Cardiac fibroblast (primary cell): ENCODE results near the gene SPEF2.
A peak's percentile ranks its signal among the peaks of the same experiment; 100 is the strongest.

Experiments
- DNase-seq, 2 donors: peaks; one replicate each; pipeline versions ENCODE4 v3.0.0 to v3.0.0-alpha.2; 2010; ENCODE audit warnings: low read depth in 2 of 2
- H3K4me3 ChIP-seq, 2 donors: replicated peaks in 1 of 2; 1 replicate in 1 of 2; 2 replicates in 1 of 2; pipeline ENCODE4 v1.5.1; 2011; ENCODE audit warnings: low read depth in 2 of 2, low read length in 2 of 2, mild to moderate bottlenecking in 2 of 2, moderate library complexity in 1 of 2
- CTCF ChIP-seq: IDR thresholded peaks from one replicate; pipeline ENCODE4 v1.5.1; 2011; ENCODE audit warnings: low read depth, mild to moderate bottlenecking, low read length, inconsistent platforms

Gene SPEF2

DNA sequence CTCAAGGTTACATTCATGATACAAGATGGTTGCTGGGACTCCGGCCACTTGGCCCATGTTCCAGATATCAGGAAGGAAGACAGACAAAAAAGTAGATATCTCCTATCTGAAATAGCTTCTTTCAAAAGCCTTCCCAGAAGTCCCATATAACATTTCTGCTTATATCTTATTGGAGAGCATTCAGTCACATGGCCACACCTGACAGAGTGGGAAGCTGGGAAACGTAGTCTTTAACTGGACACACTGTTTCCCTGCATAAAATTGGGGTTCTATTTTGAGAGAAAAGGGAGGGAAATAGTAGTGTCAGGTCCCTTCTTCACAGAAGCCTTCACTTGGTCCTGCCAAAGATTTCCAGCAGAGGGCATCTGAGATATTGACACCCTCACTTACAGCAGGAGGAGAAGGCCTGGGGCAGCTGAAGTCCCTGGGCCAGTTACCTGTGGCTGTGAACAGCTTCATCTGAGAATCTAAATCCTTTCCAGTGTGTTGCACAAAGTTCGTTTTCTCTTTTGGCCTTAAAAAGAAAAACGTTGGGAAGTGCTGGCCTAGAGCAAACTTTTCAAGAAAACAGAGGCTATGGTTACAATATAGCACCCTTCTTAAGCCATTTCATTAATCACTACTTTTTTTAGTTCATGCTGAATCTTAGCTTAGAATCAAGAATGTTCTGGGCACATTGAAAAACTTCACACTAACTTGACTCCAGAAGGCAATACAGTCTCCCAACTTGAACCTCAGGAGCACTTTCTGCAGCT lies 33.5 kb downstream of the SPEF2 start:
- TF ChIP-seq CTCF = peak; percentile 55
- peak; percentile 29 to 60 for DNase-seq
- H3K4me3 ChIP-seq = no peak overlapping the region

DNA sequence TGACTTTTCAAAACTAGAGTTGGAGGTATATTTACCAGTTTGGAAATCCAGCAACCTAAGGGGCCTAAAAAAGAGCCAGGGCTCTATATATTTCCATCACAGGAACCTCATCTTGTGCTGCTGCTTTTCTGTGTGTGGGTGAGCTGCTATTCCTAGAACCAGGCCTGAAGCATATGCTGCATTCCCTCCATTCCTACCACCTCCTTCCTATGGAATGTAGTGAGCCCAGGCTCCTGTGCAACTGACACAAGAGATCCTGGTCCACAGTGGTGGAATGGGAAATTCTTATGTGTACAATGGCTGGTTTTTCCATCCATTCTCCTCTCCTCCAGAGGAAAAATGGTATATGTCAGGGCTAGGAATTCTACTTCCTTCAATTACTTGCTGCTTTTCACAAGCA lies 39.1 kb downstream of the SPEF2 start:
- no peak for DNase-seq
- H3K4me3 ChIP-seq = no peak overlapping the region
- no peak for TF ChIP-seq CTCF

- no peak for DNase-seq
- no peak overlapping the region for H3K4me3 ChIP-seq
- TF ChIP-seq CTCF = no peak
Measured at GRCh38 chr5:35657877-35658276, 40.2 kb downstream of the SPEF2 start.

- no peak for TF ChIP-seq CTCF
- DNase-seq = no peak
- H3K4me3 ChIP-seq = no peak overlapping the region
Measured at GRCh38 chr5:35659556-35659955, 41.9 kb downstream of the SPEF2 start.

DNA sequence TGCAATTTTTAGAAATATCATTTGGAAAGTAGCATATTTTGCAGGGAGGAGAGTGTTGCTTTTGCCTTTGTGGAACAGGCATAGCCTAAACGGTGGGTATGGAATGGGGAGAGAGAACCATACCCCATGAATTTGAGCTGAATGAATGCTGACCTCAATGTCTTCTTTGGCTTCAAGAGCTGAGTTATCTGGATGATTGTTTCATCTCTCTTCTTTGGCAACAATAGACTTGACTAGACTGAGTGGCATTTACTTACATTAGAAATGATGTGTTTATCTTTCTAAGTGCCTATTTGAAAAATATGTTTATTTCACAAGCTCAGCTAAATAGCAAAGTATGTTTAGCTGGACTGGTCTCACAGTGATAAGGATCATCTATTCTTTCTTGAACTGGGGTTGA lies 42.8 kb downstream of the SPEF2 start:
- H3K4me3 ChIP-seq = no peak overlapping the region
- DNase-seq = no peak
- no peak for TF ChIP-seq CTCF

- DNase-seq = no peak
- H3K4me3 ChIP-seq = no peak overlapping the region
- TF ChIP-seq CTCF = no peak
Measured at GRCh38 chr5:35664584-35664983, 46.9 kb downstream of the SPEF2 start.

GRCh38 chr5:35665096-35665495 lies 47.4 kb downstream of the SPEF2 start:
- no peak for TF ChIP-seq CTCF
- no peak for DNase-seq
- H3K4me3 ChIP-seq = no peak overlapping the region
